Pulmonary artery endothelial cell (primary cell): ENCODE measurements around the gene MOAP1. TPM values are rescaled to one million over a fixed set of nuclear protein-coding genes. Genes with fewer than 3 reads are reported as not detected.
"Not testable (repeated sequence)": the region's sequence is repeated elsewhere in the genome, so short reads cannot be mapped to it uniquely, and the experiment has no call there.

Experiments
- DNase-seq: peaks from one replicate; pipeline ENCODE4 v3.0.0-alpha.2; 2011; ENCODE audit warnings: low read depth, low spot score
- total RNA-seq: library from RNA; depleted of rRNA; stranded (reverse); fragments of >200 nt; gene quantifications from 2 replicates; pipeline ENCODE4 v1.2.3, GENCODE V29; 2014

The MOAP1 gene, protein sequence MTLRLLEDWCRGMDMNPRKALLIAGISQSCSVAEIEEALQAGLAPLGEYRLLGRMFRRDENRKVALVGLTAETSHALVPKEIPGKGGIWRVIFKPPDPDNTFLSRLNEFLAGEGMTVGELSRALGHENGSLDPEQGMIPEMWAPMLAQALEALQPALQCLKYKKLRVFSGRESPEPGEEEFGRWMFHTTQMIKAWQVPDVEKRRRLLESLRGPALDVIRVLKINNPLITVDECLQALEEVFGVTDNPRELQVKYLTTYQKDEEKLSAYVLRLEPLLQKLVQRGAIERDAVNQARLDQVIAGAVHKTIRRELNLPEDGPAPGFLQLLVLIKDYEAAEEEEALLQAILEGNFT
- total RNA-seq, result 16.4 and 20.8 TPM in 2 replicates

DNA sequence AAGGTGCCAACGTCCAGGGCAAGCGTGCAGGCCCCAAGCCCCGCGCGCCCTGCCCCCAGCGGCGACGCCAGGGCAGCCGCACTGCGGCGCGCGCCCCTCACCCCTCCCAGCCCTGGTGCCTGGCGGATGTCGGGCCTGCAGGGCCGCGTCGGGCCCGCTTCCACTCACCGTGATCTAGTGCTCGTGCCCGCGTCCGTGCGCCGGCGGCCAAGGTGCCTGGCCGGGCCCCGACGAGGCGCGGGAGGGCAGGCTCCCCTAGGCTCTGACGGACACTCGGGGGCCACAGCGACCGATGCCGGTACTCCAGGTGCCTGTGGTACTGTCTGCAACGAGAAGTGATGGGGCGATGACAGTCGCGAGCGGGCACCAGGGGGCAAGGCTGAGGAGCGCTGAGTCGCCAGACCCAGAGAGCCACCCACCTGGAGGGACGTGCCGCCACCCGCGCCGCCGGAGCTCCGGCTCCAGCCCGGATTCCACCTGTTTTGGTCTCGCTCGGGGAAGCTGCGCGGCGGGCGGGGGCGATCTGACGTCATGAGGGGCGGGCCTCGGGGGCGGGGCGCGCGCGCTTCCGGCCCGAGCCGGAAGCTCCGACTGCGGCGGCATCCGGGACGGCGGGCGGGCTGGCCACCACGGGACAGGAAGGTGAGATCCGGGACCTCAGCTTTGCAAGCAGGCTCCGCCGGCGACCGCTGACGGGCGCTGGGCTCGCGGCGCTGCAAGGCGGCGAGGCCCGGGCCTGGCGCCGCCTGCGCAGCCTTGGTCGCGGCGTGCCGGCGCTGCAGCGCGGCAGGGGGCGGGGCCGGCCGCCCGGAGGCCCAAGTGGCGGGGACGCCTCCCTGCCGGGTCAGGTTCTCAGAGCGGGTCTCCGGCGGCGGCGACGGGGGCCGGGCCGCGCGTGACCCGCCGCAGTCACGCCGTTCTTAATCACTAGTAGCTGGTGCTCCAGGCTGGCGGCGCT lies at the start of gene MOAP1, which contains the start of gene LYSET:
TSS of gene MOAP1 (minus strand) at position 507 of the 958 bp plus-strand sequence. CDS start 655 bp downstream, outside the sequence.
TSS of gene LYSET (plus strand) at position 927 of the 958 bp plus-strand sequence. CDS start 89 bp downstream, outside the sequence.
- peak; percentile 60 for DNase-seq

DNA sequence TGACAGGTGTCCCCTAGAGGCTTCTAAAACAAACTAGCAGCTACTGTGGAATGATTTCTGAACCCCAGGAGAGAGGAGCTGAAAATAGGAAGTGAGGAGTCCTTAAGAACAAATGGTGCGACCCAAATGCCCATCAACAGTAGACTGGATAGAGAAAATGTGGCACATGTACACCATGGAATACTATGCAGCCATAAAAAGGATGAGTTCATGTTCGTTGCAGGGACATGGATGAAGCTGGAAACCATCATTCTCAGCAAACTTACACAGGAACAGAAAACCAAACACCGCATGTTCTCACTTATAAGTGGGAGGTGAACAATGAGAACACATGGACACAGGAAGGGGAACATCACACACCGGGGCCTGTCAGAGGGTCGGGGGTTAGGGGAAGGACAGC lies 48.4 kb upstream of the MOAP1 start:
- not testable (repeated sequence) for DNase-seq

DNA sequence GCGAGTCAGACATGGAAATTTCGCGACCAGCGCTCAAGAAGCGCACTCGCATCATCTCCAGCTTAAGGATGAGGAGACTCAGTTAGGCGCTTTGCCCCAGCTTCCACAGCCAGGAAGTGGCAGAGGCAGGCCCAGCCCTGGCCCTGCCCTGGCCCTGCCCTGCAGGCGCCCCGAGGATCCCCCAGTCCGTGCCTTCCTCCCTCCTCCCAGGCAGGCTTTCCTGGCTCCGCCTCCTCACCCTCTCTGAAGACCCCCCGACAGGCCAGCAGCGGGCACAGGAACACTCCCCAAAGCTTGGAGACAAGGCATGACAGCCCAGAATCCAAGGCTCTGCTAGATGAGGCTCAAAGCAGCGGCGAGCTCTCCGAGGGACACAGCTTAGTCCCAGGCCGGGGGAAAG lies 47.5 kb upstream of the MOAP1 start:
- no peak for DNase-seq

DNA sequence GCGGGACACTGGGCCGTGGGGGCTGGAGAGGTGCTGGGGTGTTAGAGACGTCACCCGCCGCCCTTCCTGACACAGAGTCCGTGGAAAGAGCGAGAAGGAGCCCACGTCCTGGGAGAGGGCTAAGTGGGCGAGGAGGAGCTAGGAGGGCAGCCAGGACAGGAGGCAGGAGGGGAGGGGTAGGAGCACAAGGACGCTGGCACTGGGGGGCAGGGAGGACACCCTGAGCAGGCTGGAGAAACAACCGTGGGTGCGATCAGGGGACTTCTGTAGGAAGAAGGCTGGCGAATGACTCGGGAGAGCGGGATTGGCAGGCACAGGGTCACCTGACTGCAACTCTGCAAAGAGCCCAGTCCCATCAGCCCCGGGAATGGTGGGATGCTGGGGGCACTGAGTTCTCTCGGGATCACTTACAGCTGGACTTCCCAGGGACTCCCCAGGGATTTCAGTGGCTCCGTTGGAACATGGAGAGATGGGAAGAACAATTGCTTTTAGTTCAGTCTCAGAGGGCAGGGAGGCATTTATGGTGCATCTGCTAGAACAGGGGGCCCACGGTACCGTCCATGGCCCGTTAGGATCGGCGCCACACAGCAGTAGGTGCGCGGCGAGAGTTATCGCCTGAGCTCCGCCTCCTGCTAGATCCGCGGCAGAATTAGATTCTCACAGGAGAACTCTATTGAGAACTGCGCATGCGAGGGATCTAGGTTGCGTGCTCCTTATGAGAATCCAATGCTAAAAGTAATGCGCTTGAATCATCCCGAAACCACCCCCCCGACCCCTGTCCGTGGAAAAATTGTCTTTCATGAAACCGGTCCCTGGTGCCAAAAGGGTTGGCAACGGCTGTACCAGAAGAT lies 46.7 kb upstream of the MOAP1 start:
- DNase-seq, result peak; percentile 19

DNA sequence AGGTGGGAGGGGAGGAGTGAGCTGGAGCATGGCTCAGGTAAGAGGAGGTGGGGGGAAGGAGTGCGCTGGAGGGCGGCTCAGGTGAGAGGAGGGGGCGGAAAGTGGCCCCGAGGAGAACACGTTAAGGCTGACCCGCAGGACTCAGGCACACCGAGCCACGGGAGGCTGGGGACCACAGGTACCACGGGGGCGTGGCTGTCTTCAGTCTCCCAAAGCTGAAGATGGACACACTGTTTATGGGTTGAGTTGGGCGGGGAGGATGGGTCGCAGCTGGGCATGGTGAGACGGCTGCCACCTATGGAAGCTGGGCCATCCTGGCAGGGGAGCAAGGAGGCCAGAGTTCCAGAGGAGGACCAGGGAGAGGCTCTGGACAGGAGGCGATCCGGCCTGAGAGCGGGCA lies 45.8 kb upstream of the MOAP1 start:
- DNase-seq, result no peak

DNA sequence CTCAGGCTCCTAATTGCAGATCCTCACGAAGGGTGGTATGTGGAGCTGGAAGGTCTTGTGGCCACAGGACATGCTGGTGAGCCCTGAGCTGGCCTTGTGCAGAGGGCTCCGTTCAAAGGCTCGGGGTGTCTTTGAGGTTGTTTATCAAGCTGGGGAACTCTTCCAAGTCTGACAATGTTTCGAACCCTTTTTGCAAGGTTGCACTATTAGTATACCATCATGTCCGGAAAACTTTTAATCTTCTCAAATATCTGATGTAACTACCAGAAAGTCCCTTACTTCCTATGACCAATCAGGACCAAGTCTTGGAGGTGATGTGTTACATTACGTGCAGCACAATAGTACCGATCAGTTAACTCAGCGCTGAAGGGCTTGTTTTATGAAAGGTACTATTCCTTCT lies 43.9 kb upstream of the MOAP1 start:
- no peak for DNase-seq

DNA sequence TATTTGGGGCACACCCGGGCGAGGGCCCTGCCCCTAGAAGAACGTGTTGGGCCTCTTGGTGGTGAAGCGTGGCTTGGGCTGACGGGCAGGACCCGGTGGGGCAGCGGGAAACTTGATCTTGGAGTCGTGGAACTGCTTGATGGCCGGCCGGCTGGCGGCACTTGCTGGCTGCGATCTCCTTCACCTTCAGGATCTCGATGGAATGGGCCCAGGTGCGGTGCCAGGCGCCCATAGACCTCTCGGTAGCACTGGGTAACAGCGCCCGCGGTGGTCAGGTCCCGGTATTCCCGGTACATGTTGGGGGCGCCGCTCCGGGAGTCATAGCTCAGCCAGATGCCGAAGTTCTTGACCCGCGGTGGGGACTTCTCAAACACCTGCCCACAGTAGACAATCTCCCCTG lies 38.9 kb upstream of the MOAP1 start:
- no peak for DNase-seq

DNA sequence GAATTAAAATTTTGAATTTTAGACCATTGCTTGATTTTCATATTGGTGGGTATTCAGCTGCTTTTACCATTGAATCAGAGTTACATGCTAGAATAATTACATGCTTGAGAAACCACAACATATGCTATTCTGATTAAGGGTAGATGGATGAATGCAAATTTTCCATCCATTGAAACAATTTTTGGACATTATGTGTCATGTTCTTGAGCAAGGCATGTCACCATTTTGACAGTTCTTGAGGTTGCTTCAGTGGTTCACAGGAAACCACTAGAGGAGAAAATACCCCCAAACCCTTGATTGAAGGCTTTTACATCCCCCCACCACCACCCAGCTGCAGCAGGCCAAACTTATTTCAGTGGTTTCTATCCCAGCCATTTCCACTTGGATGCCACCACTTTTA lies 35.8 kb upstream of the MOAP1 start:
- no peak for DNase-seq

DNA sequence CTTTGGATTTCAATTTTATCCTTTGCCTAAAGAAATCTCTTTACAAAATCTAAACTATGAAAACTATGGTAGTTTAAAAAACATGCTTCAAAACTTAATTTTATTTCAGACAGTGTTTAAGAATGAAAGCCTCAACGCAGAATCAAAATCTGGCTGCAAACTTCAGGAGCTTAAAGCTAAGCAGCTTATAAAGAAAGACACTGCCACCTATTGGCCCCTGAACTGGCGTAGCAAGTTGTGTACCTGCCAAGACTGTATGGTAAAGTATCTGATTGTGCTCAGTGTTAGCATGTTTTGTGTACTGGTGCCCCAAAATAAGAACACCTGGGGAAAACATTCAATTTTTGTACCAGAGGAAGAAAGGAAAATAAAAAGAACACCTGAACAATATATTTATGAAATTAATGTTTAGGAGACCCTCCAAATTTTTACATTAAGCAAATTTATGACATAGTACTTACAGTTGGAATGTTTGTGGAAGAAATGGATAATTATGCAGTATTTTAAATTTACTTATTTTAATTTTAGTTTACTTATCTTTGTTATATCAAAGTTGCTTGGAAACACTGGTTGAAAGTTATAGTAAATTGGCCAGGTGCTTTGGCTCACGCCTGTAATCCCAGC lies 34.5 kb upstream of the MOAP1 start:
- DNase-seq, result peak; percentile 19

DNA sequence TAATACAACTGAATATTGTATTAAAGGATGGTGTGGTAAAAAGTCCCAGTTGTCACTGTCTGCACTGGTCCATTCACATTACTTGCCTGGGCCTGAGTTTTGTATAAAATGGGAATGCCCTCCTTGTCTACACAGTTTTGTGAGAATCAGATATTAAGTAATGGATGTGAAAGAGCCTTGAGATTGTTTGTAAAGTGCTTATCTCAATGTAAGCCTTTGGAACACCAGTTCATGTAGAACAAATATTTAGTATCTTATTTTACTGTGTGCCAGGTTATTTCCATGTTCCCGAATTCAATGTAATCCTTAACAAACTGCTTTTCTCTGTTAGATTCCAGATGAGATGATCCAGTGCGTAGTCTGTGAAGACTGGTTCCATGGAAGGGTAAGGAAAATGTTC lies 29.9 kb upstream of the MOAP1 start:
- no peak for DNase-seq

DNA sequence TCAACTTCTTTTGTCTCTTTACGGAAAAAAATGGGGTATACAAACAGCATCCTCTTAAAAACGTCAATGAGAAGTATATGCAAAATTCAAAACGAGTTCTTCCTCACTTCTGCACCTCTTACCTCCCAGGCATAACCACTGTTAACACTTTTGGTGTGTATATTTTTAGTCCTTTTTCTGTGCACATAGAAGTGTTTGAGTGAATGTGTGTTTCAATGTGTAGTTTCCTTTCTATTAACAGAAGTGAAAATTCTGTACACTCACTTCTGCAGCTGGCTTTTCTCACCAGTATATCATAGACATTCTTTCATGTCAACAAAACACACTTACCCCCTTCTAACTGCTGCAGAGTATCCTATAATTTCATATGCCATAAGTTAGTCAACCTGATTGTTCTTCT lies 27.7 kb upstream of the MOAP1 start:
- no peak for DNase-seq

DNA sequence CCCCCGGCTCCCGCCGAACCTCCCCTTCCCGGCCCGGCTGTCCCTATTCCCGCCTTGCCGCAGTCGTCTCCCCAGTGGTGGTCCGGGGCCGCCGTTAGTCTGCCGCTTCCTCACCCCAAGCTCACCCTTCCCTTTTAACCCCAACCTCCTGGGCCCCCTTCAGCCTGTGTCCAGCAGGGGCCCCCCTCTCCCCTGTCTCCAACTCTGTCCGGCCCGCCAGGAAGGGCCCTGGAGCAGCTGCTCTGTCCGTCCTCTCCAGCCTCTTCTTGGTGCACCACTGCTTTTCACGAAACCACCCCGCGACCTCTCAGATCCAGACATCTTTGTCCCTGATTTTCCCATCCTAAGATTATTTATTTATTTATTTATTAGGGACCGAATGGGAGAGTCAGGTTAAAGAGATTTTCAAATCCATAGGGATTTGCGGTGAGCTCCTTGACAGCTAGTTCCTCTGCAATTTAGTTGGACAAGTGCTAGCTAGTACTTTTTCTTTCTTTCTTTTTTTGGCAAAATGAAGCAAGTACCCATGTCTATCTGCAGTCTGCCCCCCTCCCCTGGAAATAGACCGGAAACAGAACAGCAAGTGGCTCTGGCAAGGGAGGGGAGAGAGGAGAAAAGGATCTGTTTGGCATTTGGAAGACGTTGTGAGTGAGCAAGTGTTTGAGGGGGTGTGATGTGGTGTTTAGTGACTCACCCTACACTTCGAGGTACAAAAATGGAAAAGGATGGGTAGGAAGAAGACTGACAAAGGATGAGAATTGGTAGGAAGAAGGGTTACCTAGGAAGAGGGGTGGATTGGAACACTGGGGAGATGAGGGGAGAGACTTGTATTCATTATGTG lies 23.0 kb upstream of the MOAP1 start:
- DNase-seq, result no peak

DNA sequence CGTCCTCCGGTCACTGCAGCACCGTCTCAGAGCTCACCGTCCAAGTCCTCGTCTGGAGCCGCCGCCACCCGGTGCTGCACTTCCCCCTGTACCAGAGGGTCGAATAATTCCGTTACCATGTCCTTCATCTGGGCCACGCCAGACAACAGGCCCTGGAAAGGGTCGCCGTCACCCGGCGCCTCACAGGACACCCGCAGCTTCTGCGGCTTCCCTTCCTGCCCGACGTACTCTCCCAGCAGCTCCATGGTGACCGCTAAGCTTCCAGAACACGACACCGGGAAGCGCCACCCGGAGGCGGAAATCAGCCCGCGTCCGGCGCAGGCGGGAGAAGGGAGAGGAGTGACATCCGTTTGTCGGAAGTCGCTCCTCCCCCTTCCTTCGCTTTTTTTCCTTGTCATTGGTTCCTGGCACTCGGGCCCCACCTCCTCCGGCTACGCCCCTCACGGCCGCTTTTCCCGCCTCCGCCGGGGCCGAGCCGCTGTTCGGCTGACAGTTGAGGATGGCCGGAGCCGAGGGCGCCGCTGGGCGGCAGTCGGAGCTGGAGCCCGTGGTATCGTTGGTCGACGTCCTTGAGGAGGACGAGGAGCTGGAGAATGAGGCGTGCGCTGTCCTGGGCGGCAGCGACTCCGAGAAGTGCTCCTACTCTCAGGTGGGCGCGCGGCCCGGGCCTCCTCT lies 22.2 kb upstream of the MOAP1 start, which contains the start of the genes GON7 and UBR7:
TSS of gene GON7 (minus strand) at position 273 of the 675 bp plus-strand sequence. CDS start at position 245, 28 bp downstream.
TSS of gene UBR7 (plus strand) at position 464 of the 675 bp plus-strand sequence. CDS start at position 500, 36 bp downstream.
- peak; percentile 84 for DNase-seq

DNA sequence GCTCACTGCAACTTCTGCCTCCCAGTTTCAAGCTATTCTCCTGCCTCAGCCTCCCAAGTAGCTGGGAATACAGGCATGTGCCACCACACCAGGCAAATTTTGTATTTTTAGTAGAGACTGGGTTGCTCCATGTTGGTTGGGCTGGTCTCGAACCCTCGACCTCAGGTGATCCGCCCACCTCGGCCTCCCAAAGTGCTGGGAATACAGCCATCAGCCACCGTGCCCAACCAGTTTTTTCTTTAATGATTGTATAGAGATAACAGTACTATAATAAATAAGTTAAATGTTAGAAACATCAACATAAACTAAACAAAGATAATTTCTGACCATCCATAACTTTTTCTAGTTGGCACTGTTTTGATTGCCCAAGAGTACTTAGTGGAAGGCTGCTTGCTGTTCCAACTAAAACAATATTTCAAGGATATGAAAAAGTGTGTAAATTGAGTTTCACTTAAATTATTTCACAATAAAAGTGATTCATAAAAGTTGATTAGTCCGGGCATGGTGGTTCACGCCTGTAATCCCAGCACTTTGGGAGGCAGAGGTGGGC lies 16.5 kb upstream of the MOAP1 start:
- DNase-seq, result no peak

DNA sequence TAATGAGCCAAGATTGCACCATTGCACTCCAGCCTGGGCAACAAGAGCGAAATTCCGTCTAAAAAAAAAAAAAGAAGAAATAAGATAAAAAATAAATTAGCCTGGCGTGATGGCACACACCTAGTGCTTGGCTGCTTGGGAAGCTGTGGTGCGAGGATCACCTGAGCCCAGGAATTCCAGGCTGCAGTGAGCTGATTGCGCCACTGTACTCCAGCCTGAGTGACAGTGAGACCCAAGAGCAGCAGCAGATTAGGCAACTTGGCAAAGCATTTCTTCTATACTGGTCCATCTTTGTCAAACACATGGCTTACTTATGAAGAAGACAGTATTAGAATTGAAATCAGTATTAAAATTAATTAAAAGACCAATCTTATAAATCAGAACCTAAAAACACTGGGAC lies 15.9 kb upstream of the MOAP1 start:
- no peak for DNase-seq

DNA sequence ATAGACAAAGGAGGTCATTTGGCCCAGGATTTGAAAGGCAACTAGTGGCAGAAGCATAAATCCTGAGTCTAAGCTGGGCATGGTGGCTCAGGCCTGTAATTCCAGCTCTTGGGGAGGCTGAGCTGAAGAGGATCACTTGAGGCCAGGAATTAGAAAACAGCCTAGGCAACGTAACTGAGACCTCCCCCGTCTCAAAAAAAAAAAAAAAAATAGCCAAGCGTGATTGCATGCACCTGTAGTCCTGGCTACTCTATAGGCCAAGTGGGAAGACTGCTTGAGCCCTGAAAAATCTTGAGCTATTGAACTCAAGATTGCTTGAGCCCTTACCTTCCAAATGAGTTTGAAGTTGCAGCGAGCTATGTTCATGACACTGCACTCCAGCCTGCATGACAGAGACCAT lies 14.3 kb upstream of the MOAP1 start:
- no peak for DNase-seq

DNA sequence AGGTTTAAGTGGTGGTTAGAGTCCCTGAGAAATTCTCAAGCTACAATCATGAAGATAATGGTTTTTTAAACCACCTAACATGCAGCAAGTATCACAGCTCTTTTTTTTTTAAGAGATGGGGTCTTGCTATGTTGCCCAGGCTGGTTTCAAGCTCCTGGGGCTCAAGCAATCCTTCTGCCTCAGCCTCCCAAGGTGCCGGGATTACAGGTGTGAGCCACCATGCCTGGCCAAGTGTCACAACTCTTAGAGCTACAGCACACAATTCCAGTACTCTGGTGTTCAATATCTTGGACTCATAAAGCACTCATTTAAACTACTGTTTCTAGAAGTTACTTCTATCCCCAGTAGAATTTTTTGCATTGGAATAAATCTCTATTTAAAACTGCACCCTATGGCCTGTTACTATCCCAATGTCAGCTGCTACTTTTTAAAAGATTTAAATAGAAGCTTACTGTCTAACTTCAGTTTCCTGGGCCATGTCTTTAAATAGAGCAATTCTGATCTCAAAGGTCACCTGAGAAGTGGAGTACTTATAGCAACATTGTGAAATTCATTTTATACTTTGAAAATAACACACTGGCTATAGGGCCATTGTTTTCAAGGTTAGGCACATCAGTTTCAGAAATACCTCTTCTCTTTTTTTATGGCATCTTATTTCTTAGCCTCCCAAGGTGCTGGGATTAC lies 10.8 kb upstream of the MOAP1 start:
- no peak for DNase-seq

DNA sequence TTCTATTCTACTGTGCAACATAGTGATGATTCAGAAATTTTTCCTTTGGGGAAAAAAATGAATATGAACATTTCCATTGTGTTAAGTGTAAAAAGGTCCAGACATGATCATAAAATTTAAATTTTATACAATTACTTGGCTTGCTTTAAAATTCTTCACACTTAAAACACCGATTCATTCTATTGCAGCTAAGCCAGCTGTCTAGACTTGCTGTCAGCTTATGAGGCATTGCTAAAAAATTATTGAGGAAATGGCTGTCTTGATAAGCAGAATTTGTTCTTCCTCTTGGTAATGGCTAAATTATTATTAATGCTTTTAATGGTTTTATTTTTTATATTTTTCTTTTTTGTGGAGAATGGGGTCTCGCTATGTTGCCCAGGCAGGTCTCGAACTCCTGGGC lies 2.3 kb upstream of the MOAP1 start:
- DNase-seq, result no peak
